Astrocyte (in vitro differentiated cells and primary cell): Measurements from ENCODE around the gene C1GALT1.

Experiments
- EZH2 ChIP-seq: IDR thresholded peaks from 2 replicates; pipeline ENCODE4 v1.6.1; 2012; ENCODE audit warnings: mild to moderate bottlenecking, low read length, inconsistent platforms; ENCODE audit not compliant: insufficient read depth
- TF ChIP-seq, protein P1 (sequence below): IDR thresholded peaks from 2 replicates; pipeline ENCODE4 v1.5.1; 2011; ENCODE audit warnings: low read depth, mild to moderate bottlenecking, inconsistent platforms, low read length, moderate library complexity; ENCODE audit not compliant: insufficient read depth

DNA sequence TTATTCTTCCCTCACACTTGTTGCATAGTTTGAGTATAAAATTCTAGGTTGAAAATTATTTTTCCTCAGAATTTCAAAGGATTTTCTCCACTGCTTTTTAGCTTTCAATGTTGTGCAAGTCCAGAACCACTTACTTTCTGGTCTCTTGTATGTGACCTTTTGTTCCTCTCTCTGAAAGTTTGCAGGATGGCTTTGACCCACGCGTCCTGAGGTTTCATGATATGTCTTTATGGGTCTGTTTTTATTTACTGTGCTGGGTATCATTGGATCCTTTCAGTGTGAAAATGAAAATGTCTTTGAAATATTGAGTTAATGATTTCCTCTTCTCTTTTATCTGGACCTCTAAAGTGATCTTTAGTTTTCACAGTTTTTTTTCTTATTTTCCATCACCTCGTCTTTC is 38.5 kb downstream of the C1GALT1 start:
- TF ChIP-seq, protein P1, sequence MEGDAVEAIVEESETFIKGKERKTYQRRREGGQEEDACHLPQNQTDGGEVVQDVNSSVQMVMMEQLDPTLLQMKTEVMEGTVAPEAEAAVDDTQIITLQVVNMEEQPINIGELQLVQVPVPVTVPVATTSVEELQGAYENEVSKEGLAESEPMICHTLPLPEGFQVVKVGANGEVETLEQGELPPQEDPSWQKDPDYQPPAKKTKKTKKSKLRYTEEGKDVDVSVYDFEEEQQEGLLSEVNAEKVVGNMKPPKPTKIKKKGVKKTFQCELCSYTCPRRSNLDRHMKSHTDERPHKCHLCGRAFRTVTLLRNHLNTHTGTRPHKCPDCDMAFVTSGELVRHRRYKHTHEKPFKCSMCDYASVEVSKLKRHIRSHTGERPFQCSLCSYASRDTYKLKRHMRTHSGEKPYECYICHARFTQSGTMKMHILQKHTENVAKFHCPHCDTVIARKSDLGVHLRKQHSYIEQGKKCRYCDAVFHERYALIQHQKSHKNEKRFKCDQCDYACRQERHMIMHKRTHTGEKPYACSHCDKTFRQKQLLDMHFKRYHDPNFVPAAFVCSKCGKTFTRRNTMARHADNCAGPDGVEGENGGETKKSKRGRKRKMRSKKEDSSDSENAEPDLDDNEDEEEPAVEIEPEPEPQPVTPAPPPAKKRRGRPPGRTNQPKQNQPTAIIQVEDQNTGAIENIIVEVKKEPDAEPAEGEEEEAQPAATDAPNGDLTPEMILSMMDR = no peak
- no peak for TF ChIP-seq EZH2
